H9 (cell line): ENCODE measurements around the gene MYO18A. TPM values are rescaled to one million over a fixed set of nuclear protein-coding genes. Genes with fewer than 3 reads are reported as not detected.

Experiments used
- DNase-seq: peaks from one replicate; pipeline ENCODE4 v3.0.0-alpha.2; 2017
- H2AFZ ChIP-seq: one replicate; pipeline ENCODE4 v1.6.1; 2013; ENCODE audit warnings: mild to moderate bottlenecking, low read length, control low read depth, moderate library complexity
- H2AK5ac ChIP-seq: 2 replicates; pipeline ENCODE4 v1.6.1; 2013; ENCODE audit warnings: low read length, control low read depth, mixed read lengths; ENCODE audit not compliant: insufficient read length
- H2BK120ac ChIP-seq: one replicate; pipeline ENCODE4 v1.6.1; 2013; ENCODE audit warnings: low read depth, mild to moderate bottlenecking, low read length, control low read depth, inconsistent platforms; ENCODE audit not compliant: poor library complexity, severe bottlenecking
- H2BK12ac ChIP-seq: 2 replicates; pipeline ENCODE4 v1.6.1; 2013; ENCODE audit warnings: low read length, control low read depth, mixed read lengths, low read depth; ENCODE audit not compliant: insufficient read length
- H2BK15ac ChIP-seq: 2 replicates; pipeline ENCODE4 v1.6.1; 2013; ENCODE audit warnings: low read depth, low read length, control low read depth
- H2BK20ac ChIP-seq: one replicate; pipeline ENCODE4 v1.6.1; 2013; ENCODE audit warnings: low read depth, mild to moderate bottlenecking, low read length, control low read depth, inconsistent platforms; ENCODE audit not compliant: poor library complexity, severe bottlenecking
- H2BK5ac ChIP-seq: 2 replicates; pipeline ENCODE4 v1.6.1; 2013; ENCODE audit warnings: low read length, control low read depth, mixed read lengths; ENCODE audit not compliant: insufficient read length
- H3K14ac ChIP-seq: 2 replicates; pipeline ENCODE4 v1.6.1; 2013; ENCODE audit warnings: low read length, control low read depth; ENCODE audit not compliant: insufficient read depth
- H3K18ac ChIP-seq: 2 replicates; pipeline ENCODE4 v1.6.1; 2013; ENCODE audit warnings: low read depth, mild to moderate bottlenecking, mixed read lengths, low read length, control low read depth; ENCODE audit not compliant: insufficient read length
- H3K23ac ChIP-seq: 2 replicates; pipeline ENCODE4 v1.6.1; 2013; ENCODE audit warnings: low read length, control low read depth, mixed read lengths, low read depth; ENCODE audit not compliant: insufficient read length
- H3K23me2 ChIP-seq: 2 replicates; pipeline ENCODE4 v1.6.1; 2013; ENCODE audit warnings: low read depth, mild to moderate bottlenecking, mixed read lengths, low read length, control low read depth; ENCODE audit not compliant: insufficient read length, poor library complexity, severe bottlenecking
- H3K27ac ChIP-seq: 2 replicates; pipeline ENCODE4 v1.5.1; 2013; ENCODE audit warnings: low read length, control low read depth, mixed read lengths, low read depth; ENCODE audit not compliant: insufficient read length
- H3K27me3 ChIP-seq: 2 replicates; pipeline ENCODE4 v1.6.1; 2013; ENCODE audit warnings: low read length, control low read depth, inconsistent platforms; ENCODE audit not compliant: insufficient read depth
- H3K4ac ChIP-seq: 2 replicates; pipeline ENCODE4 v1.6.1; 2013; ENCODE audit warnings: low read depth, mild to moderate bottlenecking, control low read depth, inconsistent platforms, low read length, moderate library complexity
- H3K4me1 ChIP-seq: 2 replicates; pipeline ENCODE4 v1.6.1; 2013; ENCODE audit warnings: low read length, control low read depth, inconsistent platforms; ENCODE audit not compliant: insufficient read depth
- H3K4me2 ChIP-seq: 2 replicates; pipeline ENCODE4 v1.6.1; 2013; ENCODE audit warnings: low read length, control low read depth, mixed read lengths; ENCODE audit not compliant: insufficient read length, insufficient read depth
- H3K56ac ChIP-seq: 2 replicates; pipeline ENCODE4 v1.6.1; 2013; ENCODE audit warnings: low read depth, mild to moderate bottlenecking, mixed read lengths, low read length, control low read depth; ENCODE audit not compliant: insufficient read length
- H3K79me1 ChIP-seq: 2 replicates; pipeline ENCODE4 v1.6.1; 2013; ENCODE audit warnings: low read depth, mild to moderate bottlenecking, moderate library complexity, low read length, control low read depth, inconsistent platforms; ENCODE audit not compliant: insufficient read depth, poor library complexity, severe bottlenecking
- H3K79me2 ChIP-seq: 2 replicates; pipeline ENCODE4 v1.6.1; 2013; ENCODE audit warnings: low read length, control low read depth, inconsistent platforms; ENCODE audit not compliant: insufficient read depth
- H3K9ac ChIP-seq: 2 replicates; pipeline ENCODE4 v1.6.1; 2013; ENCODE audit warnings: low read length, control low read depth, mixed read lengths; ENCODE audit not compliant: insufficient read length; ENCODE audit errors: extremely low read depth
- H3K9me3 ChIP-seq: one replicate; pipeline ENCODE4 v1.6.1; 2013; ENCODE audit warnings: low read depth, low read length, inconsistent platforms; ENCODE audit not compliant: control insufficient read depth
- H3T11ph ChIP-seq: one replicate; pipeline ENCODE4 v1.6.1; 2013; ENCODE audit warnings: mild to moderate bottlenecking, low read length, control low read depth, inconsistent platforms
- H4K20me1 ChIP-seq: one replicate; pipeline ENCODE4 v1.6.1; 2013; ENCODE audit not compliant: control insufficient read depth, insufficient read length, insufficient read depth
- H4K5ac ChIP-seq: 2 replicates; pipeline ENCODE4 v1.6.1; 2013; ENCODE audit warnings: low read depth, mild to moderate bottlenecking, mixed read lengths, low read length, control low read depth; ENCODE audit not compliant: insufficient read length
- H4K8ac ChIP-seq: replicated peaks from 2 replicates; pipeline ENCODE4 v1.6.1; 2013; ENCODE audit warnings: low read length, control low read depth, mixed read lengths, low read depth; ENCODE audit not compliant: insufficient read length
- H4K91ac ChIP-seq: 2 replicates; pipeline ENCODE4 v1.6.1; 2013; ENCODE audit warnings: low read depth, mild to moderate bottlenecking, moderate library complexity, mixed read lengths, low read length, control low read depth; ENCODE audit not compliant: insufficient read length
- H3K27ac Mint-ChIP-seq, 3 experiments: 2 replicates in 2 of 3; 3 replicates in 1 of 3; pipeline ENCODE4 v1.8.0; 2020 to 2021; ENCODE audit warnings: mixed read lengths in 3 of 3, mild to moderate bottlenecking in 1 of 3, moderate library complexity in 1 of 3
- H3K27me3 Mint-ChIP-seq: 2 replicates; pipeline ENCODE4 v1.8.0; 2021; ENCODE audit warnings: low read depth, mild to moderate bottlenecking, moderate library complexity, mixed read lengths
- H3K36me3 Mint-ChIP-seq, 3 experiments: 2 replicates in 2 of 3; 3 replicates in 1 of 3; pipeline ENCODE4 v1.8.0; 2020 to 2021; ENCODE audit warnings: low read depth in 3 of 3, mixed read lengths in 3 of 3; ENCODE audit not compliant: insufficient read depth in 1 of 3
- H3K4me1 Mint-ChIP-seq, 2 experiments: 2 replicates each; pipeline ENCODE4 v1.8.0; 2020; ENCODE audit warnings: mixed read lengths in 2 of 2
- H3K4me3 Mint-ChIP-seq, 2 experiments: 2 replicates in 1 of 2; 3 replicates in 1 of 2; pipeline ENCODE4 v1.8.0; 2020 to 2021; ENCODE audit warnings: mild to moderate bottlenecking in 2 of 2, mixed read lengths in 2 of 2, moderate library complexity in 1 of 2
- H3K9me3 Mint-ChIP-seq, 2 experiments: 2 replicates in 1 of 2; 3 replicates in 1 of 2; pipeline ENCODE4 v1.8.0; 2020; ENCODE audit warnings: mild to moderate bottlenecking in 2 of 2, mixed read lengths in 2 of 2, moderate library complexity in 1 of 2
- CTCF ChIP-seq: fragments of 200-600 bp; sonication (generic); conservative IDR thresholded peaks from 3 replicates; pipeline ENCODE4 v1.8.0; 2021; ENCODE audit warnings: antibody characterized with exemption, mild to moderate bottlenecking
- WGBS: extraction: QIAGEN DNeasy Blood & Tissue Kit; methylation state at CpG from one replicate; pipeline ENCODE4 v1.1.7; 2013; ENCODE audit warnings: missing lambda C conversion rate, low lambda C conversion rate, mixed read lengths; ENCODE audit not compliant: insufficient read length; ENCODE audit errors: extremely low coverage; 5-methylcytosine and 5-hydroxymethylcytosine counted together
- total RNA-seq: library from RNA; stranded (reverse); gene quantifications from 2 replicates; pipeline ENCODE4 v1.2.1, GENCODE V29; 2021

Gene MYO18A
- total RNA-seq, 1 experiment from 2014 or later = 21.6 TPM

GRCh38 chr17:29167393-29168078 lies 12.7 kb downstream of the MYO18A start:
- Histone ChIP-seq H3K23ac (no peak overlapping the region), H2BK5ac (no peak overlapping the region), H2BK15ac (no peak overlapping the region), H4K20me1 (no peaks in the 10 kb centered on the region), H2AFZ (no peak overlapping the region), H3K27me3 (no peaks in the 10 kb centered on the region), H3K4me2 (no peak overlapping the region), H2BK12ac (no peak overlapping the region), H3K79me1 (no peaks in the 10 kb centered on the region), H3K4me1 (no peaks in the 10 kb centered on the region), H3K56ac (no peak overlapping the region), H3T11ph (no peak overlapping the region), H4K5ac (no peak overlapping the region), H3K23me2 (no peaks in the 10 kb centered on the region), H3K18ac (no peak overlapping the region), H3K27ac (no peak overlapping the region), H3K9me3 (no peaks in the 10 kb centered on the region), H3K14ac (no peak overlapping the region), H3K9ac (no peak overlapping the region), H2BK120ac (no peak overlapping the region), H4K8ac (no peak overlapping the region), H2AK5ac (no peak overlapping the region), H4K91ac (no peak overlapping the region), H3K79me2 (peaks cover 2% of the 10 kb centered on the region; the same call in 1 of the 2 replicates), H2BK20ac (no peak overlapping the region), H3K4ac (no peak overlapping the region)
- TF ChIP-seq CTCF = no peak
- Mint-ChIP-seq H3K4me3 (no peak overlapping the region), H3K36me3 (peaks cover 9 to 16% (median 14%) of the 10 kb centered on the region in 3 experiments), H3K9me3 (no peaks in the 10 kb centered on the region), H3K4me1 (peaks cover 9 to 12% of the 10 kb centered on the region in 2 experiments), H3K27me3 (no peaks in the 10 kb centered on the region), H3K27ac (peak overlapping the region in 1 of 3 experiments; percentile 19; a peak in 1 of 7 replicates)
- WGBS = no CpG with 5 or more reads among the region's 4 CpGs
- DNase-seq = no peak
